HL-60 (cell line): ENCODE results near the gene RABGAP1L.
"Not testable (repeated sequence)": the region's sequence is repeated elsewhere in the genome, so short reads cannot be mapped to it uniquely, and the experiment has no call there.

Experiments
- CTCF ChIP-seq: IDR thresholded peaks from one replicate; pipeline ENCODE4 v1.5.1; 2011; ENCODE audit warnings: low read length, control low read depth, inconsistent platforms; ENCODE audit not compliant: insufficient read depth
- POLR2AphosphoS5 ChIP-seq: IDR thresholded peaks from 2 replicates; pipeline ENCODE4 v1.6.1; 2012; ENCODE audit warnings: low read depth
- TF ChIP-seq, protein P1 (sequence below): IDR thresholded peaks from 2 replicates; pipeline ENCODE4 v1.6.1; 2012; ENCODE audit warnings: low read depth; ENCODE audit not compliant: insufficient replicate concordance

DNA sequence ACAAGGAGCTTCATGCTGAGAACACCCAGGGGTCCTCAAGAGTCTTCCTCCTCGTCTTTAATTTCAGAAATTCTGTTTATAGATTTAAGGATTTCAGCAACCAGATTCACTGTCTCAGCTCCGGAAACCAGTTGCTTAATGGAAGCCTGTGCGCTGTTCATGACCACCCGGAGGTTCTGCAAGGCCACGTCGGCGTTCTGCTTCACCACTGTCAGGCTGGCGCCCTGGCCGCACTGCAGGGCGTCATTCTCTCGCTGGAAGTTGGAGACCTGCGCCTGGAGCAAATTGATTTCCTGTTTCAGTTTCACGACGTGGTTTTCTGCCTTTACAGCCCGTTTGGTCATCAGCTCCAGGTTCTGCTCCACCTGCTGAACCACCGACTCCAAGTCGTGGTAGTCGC lies 885.3 kb downstream of the RABGAP1L start:
- TF ChIP-seq, protein P1, sequence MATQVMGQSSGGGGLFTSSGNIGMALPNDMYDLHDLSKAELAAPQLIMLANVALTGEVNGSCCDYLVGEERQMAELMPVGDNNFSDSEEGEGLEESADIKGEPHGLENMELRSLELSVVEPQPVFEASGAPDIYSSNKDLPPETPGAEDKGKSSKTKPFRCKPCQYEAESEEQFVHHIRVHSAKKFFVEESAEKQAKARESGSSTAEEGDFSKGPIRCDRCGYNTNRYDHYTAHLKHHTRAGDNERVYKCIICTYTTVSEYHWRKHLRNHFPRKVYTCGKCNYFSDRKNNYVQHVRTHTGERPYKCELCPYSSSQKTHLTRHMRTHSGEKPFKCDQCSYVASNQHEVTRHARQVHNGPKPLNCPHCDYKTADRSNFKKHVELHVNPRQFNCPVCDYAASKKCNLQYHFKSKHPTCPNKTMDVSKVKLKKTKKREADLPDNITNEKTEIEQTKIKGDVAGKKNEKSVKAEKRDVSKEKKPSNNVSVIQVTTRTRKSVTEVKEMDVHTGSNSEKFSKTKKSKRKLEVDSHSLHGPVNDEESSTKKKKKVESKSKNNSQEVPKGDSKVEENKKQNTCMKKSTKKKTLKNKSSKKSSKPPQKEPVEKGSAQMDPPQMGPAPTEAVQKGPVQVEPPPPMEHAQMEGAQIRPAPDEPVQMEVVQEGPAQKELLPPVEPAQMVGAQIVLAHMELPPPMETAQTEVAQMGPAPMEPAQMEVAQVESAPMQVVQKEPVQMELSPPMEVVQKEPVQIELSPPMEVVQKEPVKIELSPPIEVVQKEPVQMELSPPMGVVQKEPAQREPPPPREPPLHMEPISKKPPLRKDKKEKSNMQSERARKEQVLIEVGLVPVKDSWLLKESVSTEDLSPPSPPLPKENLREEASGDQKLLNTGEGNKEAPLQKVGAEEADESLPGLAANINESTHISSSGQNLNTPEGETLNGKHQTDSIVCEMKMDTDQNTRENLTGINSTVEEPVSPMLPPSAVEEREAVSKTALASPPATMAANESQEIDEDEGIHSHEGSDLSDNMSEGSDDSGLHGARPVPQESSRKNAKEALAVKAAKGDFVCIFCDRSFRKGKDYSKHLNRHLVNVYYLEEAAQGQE = not testable (repeated sequence)
- TF ChIP-seq CTCF, POLR2AphosphoS5: not testable (repeated sequence)
